GM21423 (cell line): ENCODE measurements around the gene ASB3.
"Not testable (repeated sequence)": the region's sequence is repeated elsewhere in the genome, so short reads cannot be mapped to it uniquely, and the experiment has no call there.

Experiments
- ATAC-seq: cut with Tn5 transposase; IDR thresholded peaks from one replicate; pipeline ENCODE4 v1.9.1; 2021; ENCODE audit warnings: mild to moderate bottlenecking, moderate library complexity; ENCODE audit not compliant: unreplicated experiment

ASB3 gene

GRCh38 chr2:53786705-53787613 lies at the start of gene ASB3, which contains the start of gene ERLEC1:
TSS of gene ASB3 (minus strand) at chr2:53786953. CDS start at chr2:53765572, 21,381 bp downstream.
TSS of gene ERLEC1 (plus strand) at chr2:53787044. CDS start at chr2:53787211, 167 bp downstream.
- ATAC-seq: peak; percentile 94

- ATAC-seq: not testable (repeated sequence)
These were observed 43.2 kb upstream of the ASB3 start for GRCh38 chr2:53829980-53830290.

- ATAC-seq: no peak
These were observed 42.7 kb upstream of the ASB3 start for GRCh38 chr2:53829273-53829979.

GRCh38 chr2:53828331-53828730 lies 41.6 kb upstream of the ASB3 start:
- no peak for ATAC-seq

GRCh38 chr2:53827398-53828175 lies 40.8 kb upstream of the ASB3 start:
- no peak for ATAC-seq

GRCh38 chr2:53826587-53827397 lies 40.0 kb upstream of the ASB3 start:
- no peak for ATAC-seq

GRCh38 chr2:53826030-53826410 lies 39.3 kb upstream of the ASB3 start:
- ATAC-seq: no peak

- ATAC-seq: not testable (repeated sequence)
These were observed 36.9 kb upstream of the ASB3 start for GRCh38 chr2:53823639-53824038.

GRCh38 chr2:53821810-53822209 lies 35.1 kb upstream of the ASB3 start:
- no peak for ATAC-seq

GRCh38 chr2:53820711-53821110 lies 34.0 kb upstream of the ASB3 start:
- no peak for ATAC-seq

GRCh38 chr2:53820048-53820447 lies 33.3 kb upstream of the ASB3 start:
- no peak for ATAC-seq

- no peak for ATAC-seq
These were observed 32.9 kb upstream of the ASB3 start for GRCh38 chr2:53819634-53820033.

- no peak for ATAC-seq
These were observed 32.2 kb upstream of the ASB3 start for GRCh38 chr2:53818854-53819435.

GRCh38 chr2:53813151-53813550 lies 26.4 kb upstream of the ASB3 start:
- ATAC-seq: no peak

- ATAC-seq: no peak
These were observed 24.8 kb upstream of the ASB3 start for GRCh38 chr2:53811601-53812000.

- no peak for ATAC-seq
These were observed 15.9 kb upstream of the ASB3 start for GRCh38 chr2:53802617-53803151.

- ATAC-seq: no peak
These were observed 14.8 kb upstream of the ASB3 start for GRCh38 chr2:53801547-53801946.

- ATAC-seq: no peak
These were observed 7.1 kb upstream of the ASB3 start for GRCh38 chr2:53793821-53794220.

- no peak for ATAC-seq
These were observed 6.5 kb upstream of the ASB3 start for GRCh38 chr2:53793261-53793660.
